ENCODE results near the gene RNF44.

- no peak for TF ChIP-seq CTCF (IDR thresholded peaks at IDR 0.05)
- no peak for TF ChIP-seq POLR2A (IDR thresholded peaks at IDR 0.05)
Measured at GRCh38 chr5:176542596-176543427, 5.6 kb upstream of the RNF44 start.
